NCI-H82 treated with DMSO at 0.1 percent for 48 hours (cell line): Measurements from ENCODE around the gene FOSB.

Experiments used
- DNase-seq: peaks from one replicate; lab custom pipeline; 2025; ENCODE audit not compliant: unreplicated experiment; lab: John Stamatoyannopoulos, UW

Gene FOSB

GRCh38 chr19:45467115-45467455 is 711 bp upstream of the FOSB start:
- no peak for DNase-seq

GRCh38 chr19:45468159-45468651 is 409 bp downstream of the FOSB start:
- no peak for DNase-seq

- no peak for DNase-seq
These were observed 971 bp downstream of the FOSB start for GRCh38 chr19:45468803-45469131.

GRCh38 chr19:45469132-45469944 is 1.5 kb downstream of the FOSB start:
- DNase-seq: peak; percentile 90

- no peak for DNase-seq
These were observed 2.4 kb downstream of the FOSB start for GRCh38 chr19:45469945-45470761.

GRCh38 chr19:45470762-45471081 is 2.9 kb downstream of the FOSB start:
- DNase-seq: no peak

- DNase-seq: no peak
These were observed 3.5 kb downstream of the FOSB start for GRCh38 chr19:45471111-45471930.

GRCh38 chr19:45471931-45472562 is 4.3 kb downstream of the FOSB start:
- no peak for DNase-seq

- no peak for DNase-seq
These were observed 5.0 kb downstream of the FOSB start for GRCh38 chr19:45472563-45473366.

- DNase-seq: no peak
These were observed 5.5 kb downstream of the FOSB start for GRCh38 chr19:45473367-45473681.

GRCh38 chr19:45473682-45474605 is 6.1 kb downstream of the FOSB start:
- no peak for DNase-seq

GRCh38 chr19:45474606-45475521 is 7.1 kb downstream of the FOSB start:
- DNase-seq: no peak

GRCh38 chr19:45475537-45476291 is 7.9 kb downstream of the FOSB start:
- DNase-seq: no peak

- DNase-seq: no peak
These were observed 8.5 kb downstream of the FOSB start for GRCh38 chr19:45476304-45476703.

- DNase-seq: no peak
These were observed 9.4 kb downstream of the FOSB start for GRCh38 chr19:45477186-45477585.

- no peak for DNase-seq
These were observed 10.1 kb downstream of the FOSB start for GRCh38 chr19:45477713-45478453.
